NOMO-1 treated with dmso at 0.1 percent for 144 hours (cell line): ENCODE results near the gene DDX17.
"Not testable (repeated sequence)": the region's sequence is repeated elsewhere in the genome, so short reads cannot be mapped to it uniquely, and the experiment has no call there.

Experiments
- DNase-seq: peaks from one replicate; lab custom pipeline; 2025; ENCODE audit not compliant: unreplicated experiment; lab: John Stamatoyannopoulos, UW

DDX17 gene

DNA sequence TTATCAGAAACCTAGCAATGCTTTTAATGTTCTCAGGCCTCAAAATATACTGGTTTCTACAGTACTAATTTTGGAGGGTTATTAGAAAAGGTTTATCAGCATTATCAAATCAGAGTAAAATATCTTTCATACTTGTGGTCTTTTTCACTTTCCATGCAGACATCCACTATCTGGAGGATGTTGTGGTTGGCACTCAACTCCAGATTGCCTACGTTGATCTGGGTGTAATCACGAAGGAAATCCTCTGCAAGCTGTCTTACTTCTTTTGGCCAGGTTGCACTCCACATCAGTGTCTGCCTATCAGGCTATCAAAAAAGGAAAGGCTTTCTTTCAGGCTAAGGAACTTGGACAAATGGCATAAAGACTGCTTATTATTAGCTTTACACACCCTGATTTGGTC, 11.6 kb downstream of the DDX17 start:
- no peak for DNase-seq

DNA sequence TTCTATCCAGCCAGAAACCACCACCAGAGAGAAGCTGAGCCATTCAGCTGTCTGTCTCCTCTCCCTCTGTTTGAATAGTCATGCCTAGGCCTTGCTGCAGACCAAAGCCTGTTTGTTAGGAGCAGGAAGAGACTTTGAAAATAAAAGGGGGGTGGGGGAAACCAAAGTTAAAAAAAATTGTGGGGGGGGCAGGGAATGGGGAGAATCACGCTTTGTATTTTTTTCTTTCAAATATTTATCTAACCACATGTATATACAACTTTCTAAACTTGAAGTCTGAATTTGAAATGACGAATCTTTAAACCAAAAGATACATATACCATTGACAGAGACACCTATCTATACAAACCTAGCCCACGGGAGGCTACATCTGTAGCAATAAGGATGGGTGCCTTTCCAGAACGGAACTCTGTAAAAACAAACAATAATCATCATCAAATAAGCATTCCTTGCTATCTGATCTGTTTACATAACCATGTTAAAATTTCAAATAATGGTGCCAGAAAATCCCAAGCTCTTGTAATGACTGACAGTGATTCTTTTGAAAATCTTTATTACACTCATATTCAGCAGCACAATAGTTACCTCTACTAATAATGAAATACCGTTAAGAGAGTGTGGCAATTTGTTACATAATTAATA, 14.3 kb downstream of the DDX17 start:
- DNase-seq = no peak

DNA sequence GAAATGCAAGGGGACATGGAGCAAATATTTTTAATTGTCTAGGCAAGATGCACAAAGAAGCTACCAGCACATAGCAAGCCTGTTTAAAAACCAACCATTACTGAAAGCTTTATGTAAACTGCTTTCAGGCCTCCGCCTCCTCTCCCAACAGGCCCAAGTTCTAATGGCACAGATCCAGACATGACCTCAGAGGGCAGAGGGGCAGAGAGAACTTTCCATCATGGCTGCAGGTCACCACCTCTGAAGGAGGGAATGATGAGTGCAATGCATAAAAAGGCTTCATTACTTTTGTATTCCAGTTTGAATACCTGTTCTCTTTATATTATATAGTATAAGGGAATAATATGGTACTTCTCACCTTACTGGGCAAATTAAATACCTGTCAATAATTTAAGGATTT, 15.2 kb downstream of the DDX17 start:
- no peak for DNase-seq

DNA sequence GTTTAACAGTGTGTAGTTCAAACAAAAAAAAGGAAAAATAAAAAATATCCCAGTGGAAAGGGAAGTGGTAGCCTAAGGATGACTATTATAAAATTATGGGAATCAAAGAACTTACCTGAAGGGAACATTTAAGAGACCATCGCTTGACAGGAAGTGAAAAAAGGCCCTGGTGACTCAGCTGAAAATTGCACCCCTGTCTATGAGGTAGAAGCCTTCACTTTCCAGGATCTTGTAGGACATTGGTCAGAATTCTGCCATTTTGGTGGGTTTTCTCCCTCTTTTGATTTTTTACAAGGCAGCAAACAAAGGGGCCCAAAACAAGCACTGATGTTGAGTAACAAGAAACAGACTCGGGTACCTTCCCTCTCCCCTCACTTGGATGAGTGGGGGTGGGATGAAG, 15.6 kb downstream of the DDX17 start:
- DNase-seq = no peak

DNA sequence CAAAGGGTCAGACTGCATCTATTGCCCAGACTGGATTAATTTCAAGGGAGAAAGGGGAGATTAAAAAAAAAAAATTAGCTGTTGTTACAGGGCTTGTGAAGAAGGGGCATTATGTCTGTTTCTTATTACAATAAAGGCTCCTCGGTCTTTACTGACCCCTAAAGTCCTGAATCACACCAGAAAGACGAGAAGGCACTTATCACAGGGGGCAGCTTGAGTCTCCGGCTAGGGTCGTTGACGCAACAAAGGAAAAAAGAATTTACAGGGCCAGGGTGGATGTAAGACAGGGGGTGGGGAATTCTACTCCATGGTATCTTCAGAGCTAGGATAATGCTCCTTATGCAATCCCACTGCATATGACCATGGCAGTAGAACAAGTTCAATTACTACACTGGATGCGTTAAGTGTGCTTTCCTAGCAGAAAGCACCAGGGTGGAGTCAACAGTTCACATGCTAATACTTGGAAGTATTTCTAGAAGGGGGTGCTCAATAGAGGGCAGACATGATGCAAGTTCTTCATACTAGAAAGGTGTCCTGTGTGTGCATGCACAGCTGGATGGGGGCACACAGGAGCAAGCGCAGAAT, 16.5 kb downstream of the DDX17 start:
- no peak for DNase-seq

DNA sequence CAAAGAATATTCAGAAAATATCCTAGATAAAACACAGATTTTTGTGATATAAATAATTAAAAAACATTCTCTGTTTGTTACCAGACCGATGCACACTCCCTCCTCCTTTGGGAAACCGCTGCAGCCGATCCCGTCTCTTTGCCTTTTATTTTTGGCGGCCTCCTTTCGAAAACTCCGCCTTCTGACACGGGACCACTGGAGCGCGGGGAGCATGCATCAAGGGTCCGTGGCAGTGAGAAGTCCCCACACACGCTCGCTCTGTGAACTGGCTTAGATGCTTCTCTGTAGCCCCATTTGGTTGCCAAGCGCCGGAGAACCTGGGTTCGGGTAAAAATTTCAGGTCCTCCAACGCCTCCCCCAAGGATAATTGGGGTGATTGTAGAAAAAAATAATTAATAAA, 17.0 kb downstream of the DDX17 start:
- DNase-seq = no peak

DNA sequence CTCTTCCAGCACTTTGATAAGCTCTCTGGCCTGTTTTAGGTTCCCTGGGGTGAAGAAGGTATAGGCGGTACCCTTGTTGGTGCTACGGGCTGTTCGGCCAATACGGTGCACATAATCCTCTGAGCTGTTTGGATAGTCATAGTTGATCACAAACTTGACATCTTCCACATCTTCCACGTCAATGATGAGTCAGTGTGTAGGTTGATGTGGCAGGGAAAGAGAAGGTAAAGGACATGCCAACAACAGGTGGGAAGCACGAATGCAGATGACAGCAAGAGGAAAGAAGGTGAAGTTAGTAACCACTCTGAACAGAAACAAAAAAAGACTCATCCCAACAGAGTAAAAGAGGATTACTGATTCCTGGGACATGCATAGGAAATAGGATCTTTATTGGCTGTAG, 18.2 kb downstream of the DDX17 start:
- no peak for DNase-seq

DNA sequence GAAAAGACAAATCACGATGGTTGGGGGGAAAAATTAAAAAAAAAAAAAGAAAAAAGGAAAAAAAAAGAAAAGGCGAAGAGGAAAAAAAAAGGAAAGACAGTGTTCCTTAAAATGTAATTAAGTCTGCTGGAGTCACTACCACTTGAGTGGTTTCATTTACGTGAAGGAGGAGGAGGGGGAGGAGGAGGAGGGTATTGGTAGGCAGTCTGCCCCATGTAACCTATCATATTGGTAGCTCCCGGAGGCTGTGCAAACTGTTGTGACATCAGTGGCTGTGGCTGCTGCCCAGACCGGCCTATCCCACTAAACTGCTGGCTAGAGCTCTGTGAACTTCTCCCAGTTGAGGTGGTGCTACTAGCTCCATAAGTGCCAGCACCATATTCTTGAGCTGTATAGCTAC, 20.3 kb downstream of the DDX17 start:
- no peak for DNase-seq

DNA sequence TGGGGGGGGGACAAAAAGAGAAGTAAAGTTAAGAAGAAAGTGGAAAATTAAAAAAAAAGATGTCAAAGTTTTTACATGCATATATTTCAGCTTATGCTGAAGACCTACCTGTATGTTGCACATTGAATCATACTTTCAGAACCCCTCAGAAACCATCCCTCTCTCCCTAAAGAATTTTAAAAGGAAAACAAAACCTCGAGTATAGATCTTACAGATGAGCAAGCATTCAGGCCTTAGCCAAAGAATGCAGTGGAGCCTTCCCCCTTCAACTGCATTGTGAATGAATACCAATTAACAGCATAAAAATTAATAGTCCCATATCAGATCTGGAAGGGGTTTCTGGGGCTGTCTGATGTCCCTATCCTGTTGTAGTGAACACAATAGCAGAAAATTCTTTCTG, 21.9 kb downstream of the DDX17 start:
- no peak for DNase-seq

DNA sequence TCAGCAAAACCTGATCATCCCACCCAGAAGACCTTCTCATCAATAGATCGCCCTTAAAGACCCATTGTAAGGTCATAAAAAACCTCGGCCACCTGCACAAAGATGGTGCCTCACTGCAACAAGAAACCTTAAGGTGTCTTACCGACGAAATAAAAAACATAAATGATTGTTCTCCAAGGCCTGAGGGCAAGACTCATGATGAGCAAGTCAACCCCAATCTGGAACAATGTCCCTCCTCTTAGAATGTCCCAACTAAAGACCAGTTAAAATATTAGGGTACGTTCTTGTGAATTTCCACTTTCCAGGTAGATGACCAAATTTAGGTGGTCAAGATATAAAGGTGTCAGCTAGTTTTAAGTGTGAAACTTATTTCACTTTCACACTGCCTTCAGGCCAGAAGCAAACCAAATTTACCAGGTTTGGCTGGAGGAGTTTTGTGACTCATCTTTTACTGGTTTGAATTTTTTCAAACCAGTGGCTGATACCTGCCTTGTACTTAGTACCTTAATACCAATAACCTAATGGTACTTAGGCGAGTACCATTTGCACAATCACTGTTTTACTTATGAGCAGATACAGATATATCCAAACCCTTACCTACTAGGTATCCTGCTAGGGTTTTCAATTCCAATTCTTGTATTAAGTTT, 23.3 kb downstream of the DDX17 start:
- no peak for DNase-seq

DNA sequence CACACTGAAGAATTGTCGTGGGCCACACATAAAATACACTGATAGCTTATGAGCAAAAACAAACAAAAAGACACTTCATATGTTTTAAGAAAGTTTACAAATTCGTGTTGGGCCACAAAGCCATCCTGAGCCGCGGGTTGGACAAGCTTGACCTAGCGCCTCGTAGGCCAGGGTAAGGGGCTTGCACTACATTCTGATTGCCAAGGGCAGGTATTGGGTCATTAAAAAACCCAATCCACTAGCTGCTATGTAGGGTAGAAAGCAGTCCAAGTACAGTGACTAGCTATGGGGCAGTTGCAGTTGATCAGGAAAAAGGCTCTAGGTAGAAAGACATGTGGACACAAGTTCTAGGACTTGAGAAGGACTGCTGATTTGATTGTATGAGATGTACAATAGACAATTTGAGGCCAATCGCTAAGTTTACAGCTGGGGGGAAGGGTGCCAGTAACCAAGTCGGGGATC, 24.2 kb downstream of the DDX17 start:
- no peak for DNase-seq

DNA sequence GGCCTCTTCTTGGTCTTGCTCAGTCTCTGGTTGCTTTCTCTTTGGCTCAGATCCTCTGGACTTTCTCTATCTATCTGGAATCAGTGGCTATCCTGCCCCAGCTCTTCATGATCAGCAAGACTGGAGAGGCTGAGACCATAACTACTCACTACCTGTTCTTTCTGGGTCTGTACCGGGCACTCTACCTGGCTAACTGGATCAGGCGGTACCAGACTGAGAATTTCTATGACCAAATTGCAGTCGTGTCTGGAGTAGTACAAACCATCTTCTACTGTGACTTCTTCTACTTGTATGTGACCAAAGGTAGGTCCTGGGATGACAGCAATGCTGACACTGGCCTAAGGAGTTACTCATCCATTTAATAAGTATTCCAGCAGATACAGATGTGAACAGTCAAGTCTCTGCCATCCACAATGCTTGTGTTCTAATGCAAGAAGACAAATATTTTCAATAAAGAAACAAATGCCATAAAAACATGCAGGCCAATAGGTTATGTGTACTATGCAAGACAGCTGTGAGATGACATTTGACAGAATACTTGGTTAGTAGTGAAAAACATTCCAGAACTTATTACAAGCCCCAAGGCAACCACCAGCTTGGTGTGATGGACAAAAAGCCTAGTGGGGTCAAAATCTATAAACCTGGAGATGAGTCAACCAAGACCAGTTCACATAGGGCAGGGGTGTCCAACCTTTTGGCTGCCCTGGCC, 24.8 kb downstream of the DDX17 start:
- DNase-seq = no peak

DNA sequence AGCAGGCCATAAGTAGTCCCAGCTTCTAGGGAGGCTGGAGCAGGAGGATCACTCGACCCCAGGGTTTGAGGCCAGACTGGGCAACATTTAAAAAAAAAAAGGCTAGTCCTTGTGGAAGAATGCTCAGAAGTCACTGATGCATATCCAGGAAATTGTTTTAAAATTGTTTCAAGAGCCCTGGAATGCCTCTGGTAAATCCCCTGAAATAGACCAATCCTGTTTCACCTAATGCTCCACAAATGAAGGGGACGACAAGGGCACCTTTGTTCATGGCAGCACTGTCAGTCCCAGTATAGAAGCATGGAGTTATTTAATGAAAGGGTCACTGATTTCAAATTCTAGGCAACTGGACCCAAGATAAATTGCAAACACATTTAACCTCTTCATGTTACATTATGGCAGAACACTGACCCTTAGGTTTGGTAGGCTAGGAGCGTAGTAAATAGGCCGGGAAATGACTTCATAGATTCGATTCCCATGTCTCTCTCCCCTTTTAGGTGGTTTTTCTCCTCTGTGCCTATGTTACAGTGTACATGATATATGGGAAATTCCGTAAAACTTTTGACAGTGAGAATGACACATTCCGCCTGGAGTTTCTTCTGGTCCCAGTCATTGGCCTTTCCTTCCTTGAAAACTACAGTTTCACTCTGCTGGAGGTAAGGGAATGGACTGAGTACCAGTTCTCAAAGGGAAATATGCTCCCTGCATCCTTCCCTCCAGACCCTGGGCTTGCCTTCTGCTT, 26.8 kb downstream of the DDX17 start:
- no peak for DNase-seq

DNA sequence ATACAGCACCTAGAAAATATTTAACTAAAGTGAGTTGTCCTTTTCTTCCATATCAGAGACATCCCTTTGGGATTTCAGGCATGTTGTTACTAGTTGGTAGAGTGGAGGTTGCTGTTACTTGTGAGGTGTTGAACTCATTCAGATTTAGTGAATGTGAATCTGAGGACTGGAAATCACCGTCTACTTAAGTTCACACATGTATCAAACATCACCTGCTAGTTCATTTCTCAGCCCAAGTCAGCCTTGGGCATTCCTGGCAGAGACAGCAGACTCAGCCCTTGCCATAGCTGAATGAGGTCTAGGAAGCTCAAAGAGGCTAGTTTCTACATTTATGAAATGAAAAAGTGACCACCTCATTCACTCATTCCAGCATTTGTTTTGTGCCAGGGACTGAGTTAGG, 28.5 kb downstream of the DDX17 start:
- no peak for DNase-seq

DNA sequence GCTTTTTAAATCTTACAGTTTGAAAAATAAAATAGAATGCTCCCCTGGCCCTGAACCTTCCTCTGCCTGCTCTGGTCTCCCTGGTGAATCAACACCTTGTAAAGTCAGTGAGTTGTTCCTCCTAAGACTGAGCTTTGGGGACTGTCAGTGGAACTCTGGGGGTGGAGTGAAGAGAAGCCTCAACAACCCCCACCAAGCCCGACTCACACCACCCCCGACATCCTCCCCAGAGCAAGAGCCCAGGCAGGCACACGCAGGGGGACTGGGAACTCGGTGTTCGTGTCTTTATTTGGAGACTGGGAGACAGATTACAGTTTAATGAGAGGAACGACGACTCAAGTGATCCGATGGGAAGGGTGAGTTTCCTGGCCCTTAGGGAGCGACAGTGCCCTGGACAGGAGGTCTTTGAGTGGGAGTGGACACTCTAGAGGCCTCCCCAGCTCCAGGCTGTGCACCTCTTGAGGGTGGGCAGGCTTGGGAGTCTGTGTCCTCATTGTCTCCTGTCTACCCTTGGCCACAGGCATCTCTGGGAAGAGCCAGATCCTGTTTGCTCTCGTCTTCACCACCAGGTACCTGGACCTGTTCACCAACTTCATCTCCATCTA, 32.0 kb downstream of the DDX17 start:
- DNase-seq = no peak

DNA sequence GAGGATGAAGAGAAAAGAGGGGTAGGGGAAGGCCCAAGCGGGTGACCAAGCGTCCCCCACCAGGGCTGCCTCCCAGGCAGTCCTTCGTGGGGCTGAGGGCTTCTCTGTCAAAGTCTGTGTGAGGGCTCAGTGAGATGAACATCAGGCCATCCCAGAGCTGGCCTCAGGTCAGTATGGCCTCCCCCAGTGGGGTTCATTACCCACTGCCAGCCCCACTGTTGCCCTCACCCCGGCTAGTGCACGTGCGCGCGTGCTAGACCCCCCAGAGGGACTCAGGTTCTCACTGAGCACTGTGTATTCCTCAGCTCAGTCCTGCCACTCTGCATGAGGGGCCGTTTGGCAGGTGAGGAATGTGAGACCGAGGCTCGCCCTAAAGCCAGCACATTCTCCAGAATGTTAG, 34.9 kb downstream of the DDX17 start:
- no peak for DNase-seq

DNA sequence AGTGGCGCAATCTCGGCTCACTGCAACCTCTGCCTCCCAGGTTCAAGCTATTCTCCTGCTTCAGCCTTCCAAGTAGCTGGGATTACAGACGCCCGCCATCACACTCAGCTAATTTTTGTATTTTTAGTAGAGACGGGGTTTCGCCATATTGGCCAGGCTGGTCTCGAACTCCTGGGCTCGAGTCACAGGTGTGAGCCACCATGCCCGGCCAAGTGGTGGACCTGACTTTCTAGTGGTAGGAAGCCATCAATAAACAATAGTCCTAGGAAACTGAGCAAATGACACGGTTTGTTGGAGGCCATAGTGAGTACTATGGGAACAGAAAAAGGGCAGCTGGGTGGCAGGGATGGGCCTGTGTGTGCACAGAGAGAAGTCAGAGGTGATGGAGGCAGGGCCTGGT, 35.9 kb downstream of the DDX17 start:
- DNase-seq = not testable (repeated sequence)

DNA sequence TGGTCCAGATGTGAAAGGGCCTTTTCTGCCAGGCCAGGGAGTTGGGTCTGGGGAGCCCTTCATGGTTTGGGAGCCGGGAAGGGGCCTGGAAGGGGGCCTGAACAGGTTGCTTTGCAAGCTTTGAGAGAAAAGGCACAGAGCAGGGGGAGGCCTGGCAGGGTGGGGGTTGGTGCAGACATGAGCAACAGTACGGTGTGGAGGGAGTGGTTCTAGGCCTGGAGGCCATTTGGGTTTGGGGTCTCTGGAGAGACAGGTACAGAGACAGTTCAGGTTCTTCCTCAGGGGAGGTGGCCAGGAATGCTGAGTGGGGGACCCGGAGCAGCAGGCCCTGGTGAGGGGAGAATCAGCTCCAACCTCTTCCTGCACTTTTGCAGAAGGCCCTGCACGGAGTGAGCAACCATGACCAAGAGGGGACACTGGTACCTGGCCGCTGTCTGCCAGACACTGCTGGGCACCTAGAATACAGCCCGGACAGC, 36.8 kb downstream of the DDX17 start:
- DNase-seq = no peak

DNA sequence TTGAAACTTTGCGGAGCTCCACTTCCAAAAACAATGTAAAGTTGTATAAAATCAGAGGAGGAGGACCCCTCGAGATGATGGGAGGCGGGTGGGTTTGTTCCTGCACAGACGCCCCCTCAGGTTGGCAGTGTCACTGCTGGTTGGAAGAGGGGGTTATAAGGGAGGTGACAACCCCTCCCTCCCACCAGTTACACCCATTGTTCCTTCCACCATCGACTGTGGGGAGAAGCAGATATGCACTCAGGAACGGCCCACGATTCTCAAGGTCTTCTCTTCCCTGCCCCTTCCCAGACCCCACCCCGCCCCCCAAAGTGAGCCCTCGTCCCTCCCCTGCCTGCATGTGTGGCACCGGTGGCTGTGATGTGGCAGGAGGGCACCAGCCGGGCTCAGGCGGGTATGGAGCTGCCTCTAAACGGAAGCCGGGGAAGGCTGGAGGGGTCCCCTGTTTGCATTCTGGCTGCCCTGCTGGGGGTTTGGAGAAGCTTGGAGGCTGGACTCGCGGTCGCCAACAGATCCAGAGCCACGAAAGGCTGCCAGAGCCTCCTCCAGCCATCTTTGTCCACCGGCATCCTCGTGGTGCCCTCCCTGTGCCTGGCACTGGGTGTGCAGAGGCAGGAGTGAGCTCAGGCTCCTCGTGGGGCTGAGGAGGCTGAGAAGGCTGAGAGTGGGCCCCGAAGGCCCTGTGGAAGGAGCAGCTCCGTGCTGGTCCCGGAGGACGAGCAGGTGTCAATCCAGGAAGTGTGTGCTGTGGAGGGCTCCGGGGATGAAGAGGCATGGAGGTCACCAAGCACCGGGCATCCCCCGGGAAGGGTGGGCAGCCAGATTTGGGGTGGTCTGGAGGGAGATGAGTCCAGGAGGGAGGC, 37.4 kb downstream of the DDX17 start:
- no peak for DNase-seq

DNA sequence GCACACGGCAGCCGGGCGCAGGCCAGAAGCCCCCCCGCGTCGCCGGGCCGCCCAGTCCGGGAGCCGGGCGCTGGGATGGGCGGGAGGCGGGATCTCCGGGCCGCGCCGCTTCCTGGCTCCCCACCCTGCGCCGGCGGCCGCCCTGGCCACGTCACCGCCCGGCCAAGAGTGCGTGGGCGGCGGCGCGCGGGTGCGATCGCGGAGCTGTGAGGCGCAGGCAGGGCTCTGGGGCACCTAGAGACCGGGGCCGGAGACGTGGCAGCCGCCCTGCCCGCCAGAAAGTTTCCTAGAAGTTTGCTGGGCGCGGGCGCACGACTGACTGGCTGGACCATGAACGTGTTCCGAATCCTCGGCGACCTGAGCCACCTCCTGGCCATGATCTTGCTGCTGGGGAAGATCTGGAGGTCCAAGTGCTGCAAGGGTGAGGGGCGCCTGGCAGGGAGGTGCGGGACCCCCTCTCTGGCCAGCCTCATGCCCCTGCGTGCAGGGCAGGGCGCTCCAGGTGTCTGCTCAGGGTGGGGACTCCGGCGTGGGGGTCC, 38.1 kb downstream of the DDX17 start, which contains the start of gene KDELR3:
TSS of gene KDELR3 (plus strand) at position 193 of the 539 bp plus-strand sequence. CDS start at position 331, 138 bp downstream.
- DNase-seq = no peak
